Cardiac muscle cell (in vitro differentiated cells and primary cell): ENCODE results near the gene WDSUB1. TPM values are rescaled to one million over a fixed set of nuclear protein-coding genes. Genes with fewer than 3 reads are reported as not detected.
A peak's percentile ranks its signal among the peaks of the same experiment; 100 is the strongest.

Source experiments
- DNase-seq, 2 donors: peaks; one replicate each; pipeline versions ENCODE4 v3.0.0 to v3.0.0-alpha.2; 2010 to 2017; ENCODE audit warnings: low read depth in 1 of 2, low spot score in 1 of 2
- H3K27ac ChIP-seq: fragments of 200-600 bp; sonication (generic); 2 replicates; pipeline ENCODE4 v1.5.1; 2016
- H3K27me3 ChIP-seq: fragments of 200-600 bp; sonication (generic); 2 replicates; pipeline ENCODE4 v1.6.0; 2016; ENCODE audit warnings: control low read depth
- H3K36me3 ChIP-seq: fragments of 200-600 bp; sonication (generic); 2 replicates; pipeline ENCODE4 v1.5.1; 2016; ENCODE audit warnings: control low read depth
- H3K4me1 ChIP-seq: fragments of 200-600 bp; sonication (generic); 2 replicates; pipeline ENCODE4 v1.8.1; 2017; ENCODE audit warnings: low read depth, mild to moderate bottlenecking, mixed run types
- H3K4me3 ChIP-seq: fragments of 200-600 bp; sonication (generic); 2 replicates; pipeline ENCODE4 v1.5.1; 2016; ENCODE audit warnings: mild to moderate bottlenecking
- H3K9me3 ChIP-seq: fragments of 200-600 bp; sonication (generic); 2 replicates; pipeline ENCODE4 v1.5.1; 2017; ENCODE audit warnings: low read depth, mild to moderate bottlenecking, control low read depth
- polyA plus RNA-seq: library from polyadenylated mRNA; unstranded; fragments of >200 nt; fragmentation: Nextera tagmentation; extraction: Ambion mirVana; gene quantifications from 2 replicates; pipeline ENCODE4 v1.2.1, GENCODE V29; 2016
- total RNA-seq: library from RNA; depleted of rRNA; stranded (reverse); fragments of >200 nt; gene quantifications from 2 replicates; pipeline ENCODE4 v1.2.3, GENCODE V29; 2016
- TF ChIP-seq, protein P1 (sequence below): IDR thresholded peaks from 2 replicates; pipeline ENCODE4 v1.5.1; 2012; ENCODE audit warnings: low read depth, mild to moderate bottlenecking, low read length

The WDSUB1 gene
- total and polyA plus RNA-seq, 2 experiments from 2014 or later, result 13.4 to 13.6 TPM

DNA sequence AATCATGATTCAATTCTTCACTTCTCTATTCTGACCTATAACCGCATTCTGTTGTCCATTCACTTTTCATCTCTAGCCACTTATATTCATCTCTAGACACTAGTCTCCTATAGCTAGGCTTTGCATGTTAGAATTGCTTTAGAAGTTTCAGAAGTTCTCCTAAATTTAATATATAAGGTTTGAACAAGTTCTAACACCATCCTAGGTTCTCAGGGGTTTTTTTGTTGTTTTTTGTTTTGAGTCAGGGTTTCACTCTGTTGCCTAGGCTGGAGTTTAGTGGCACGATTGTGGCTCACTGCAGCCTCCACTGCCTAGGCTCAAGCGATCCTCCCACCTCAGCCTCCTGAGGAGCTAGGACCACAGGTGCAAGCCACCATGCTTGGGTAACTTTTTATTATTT is 19.9 kb downstream of the WDSUB1 start:
- no peaks in the 10 kb centered on the region for H3K36me3 ChIP-seq
- peaks cover 33% of the 10 kb centered on the region for H3K4me1 ChIP-seq
- no peaks in the 10 kb centered on the region for H3K27me3 ChIP-seq
- DNase-seq, result no peak
- TF ChIP-seq, protein P1, sequence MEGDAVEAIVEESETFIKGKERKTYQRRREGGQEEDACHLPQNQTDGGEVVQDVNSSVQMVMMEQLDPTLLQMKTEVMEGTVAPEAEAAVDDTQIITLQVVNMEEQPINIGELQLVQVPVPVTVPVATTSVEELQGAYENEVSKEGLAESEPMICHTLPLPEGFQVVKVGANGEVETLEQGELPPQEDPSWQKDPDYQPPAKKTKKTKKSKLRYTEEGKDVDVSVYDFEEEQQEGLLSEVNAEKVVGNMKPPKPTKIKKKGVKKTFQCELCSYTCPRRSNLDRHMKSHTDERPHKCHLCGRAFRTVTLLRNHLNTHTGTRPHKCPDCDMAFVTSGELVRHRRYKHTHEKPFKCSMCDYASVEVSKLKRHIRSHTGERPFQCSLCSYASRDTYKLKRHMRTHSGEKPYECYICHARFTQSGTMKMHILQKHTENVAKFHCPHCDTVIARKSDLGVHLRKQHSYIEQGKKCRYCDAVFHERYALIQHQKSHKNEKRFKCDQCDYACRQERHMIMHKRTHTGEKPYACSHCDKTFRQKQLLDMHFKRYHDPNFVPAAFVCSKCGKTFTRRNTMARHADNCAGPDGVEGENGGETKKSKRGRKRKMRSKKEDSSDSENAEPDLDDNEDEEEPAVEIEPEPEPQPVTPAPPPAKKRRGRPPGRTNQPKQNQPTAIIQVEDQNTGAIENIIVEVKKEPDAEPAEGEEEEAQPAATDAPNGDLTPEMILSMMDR, result no peak
- H3K4me3 ChIP-seq, result no peak overlapping the region
- no peaks in the 10 kb centered on the region for H3K9me3 ChIP-seq
- no peak overlapping the region for H3K27ac ChIP-seq

DNA sequence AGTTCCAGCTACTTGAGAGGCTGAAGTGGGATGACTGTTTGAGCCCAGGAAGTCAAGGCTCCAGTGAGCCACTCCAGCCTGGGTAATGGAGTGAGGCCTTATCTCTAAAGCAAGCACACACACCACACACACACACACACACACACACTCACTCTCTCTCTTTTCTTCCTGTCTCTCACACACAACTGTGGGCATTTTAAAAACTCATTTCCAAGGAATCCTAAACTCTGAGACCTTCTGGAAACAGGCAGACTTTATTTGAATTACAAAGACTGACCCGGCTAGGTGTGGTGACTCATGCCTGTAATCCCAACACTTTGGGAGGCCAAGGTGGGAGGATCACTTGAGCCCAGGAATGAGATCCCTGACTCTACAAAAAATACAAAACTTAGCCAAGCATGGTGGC is 21.3 kb downstream of the WDSUB1 start:
- TF ChIP-seq, protein P1, result no peak

DNA sequence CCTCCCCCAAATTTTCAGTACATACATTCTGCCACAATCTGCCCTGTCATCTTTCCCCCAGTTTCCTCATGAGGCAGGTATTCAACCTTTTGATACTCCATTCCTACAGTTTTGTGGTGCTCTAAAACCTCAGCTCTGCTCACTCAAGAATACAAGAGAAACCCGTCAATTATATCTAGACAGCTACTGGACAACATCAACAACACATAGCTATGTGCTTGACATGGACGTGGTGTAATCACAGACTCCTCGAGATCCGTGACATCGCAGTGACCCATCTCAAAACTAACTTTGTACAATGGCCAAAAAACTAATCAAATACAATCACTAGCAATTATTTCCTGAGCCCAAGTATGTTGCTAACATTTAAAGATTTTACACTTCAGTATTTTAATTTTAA is 23.6 kb downstream of the WDSUB1 start:
- TF ChIP-seq, protein P1, result no peak
- DNase-seq, result peak in 1 of 2 donors; percentile 82
- Histone ChIP-seq H3K9me3 (no peaks in the 10 kb centered on the region), H3K4me1 (peaks cover 33% of the 10 kb centered on the region), H3K27ac (peak overlapping the region; percentile 86), H3K27me3 (no peaks in the 10 kb centered on the region), H3K36me3 (no peaks in the 10 kb centered on the region), H3K4me3 (no peak overlapping the region)

More for the DNA sequence above, 21.3 kb downstream of the WDSUB1 start:
- peak; percentile 55 to 60 for DNase-seq
- Histone ChIP-seq H3K27ac (peak overlapping the region; percentile 86), H3K4me1 (peaks cover 33% of the 10 kb centered on the region), H3K9me3 (no peaks in the 10 kb centered on the region), H3K27me3 (no peaks in the 10 kb centered on the region), H3K36me3 (no peaks in the 10 kb centered on the region), H3K4me3 (no peak overlapping the region)

DNA sequence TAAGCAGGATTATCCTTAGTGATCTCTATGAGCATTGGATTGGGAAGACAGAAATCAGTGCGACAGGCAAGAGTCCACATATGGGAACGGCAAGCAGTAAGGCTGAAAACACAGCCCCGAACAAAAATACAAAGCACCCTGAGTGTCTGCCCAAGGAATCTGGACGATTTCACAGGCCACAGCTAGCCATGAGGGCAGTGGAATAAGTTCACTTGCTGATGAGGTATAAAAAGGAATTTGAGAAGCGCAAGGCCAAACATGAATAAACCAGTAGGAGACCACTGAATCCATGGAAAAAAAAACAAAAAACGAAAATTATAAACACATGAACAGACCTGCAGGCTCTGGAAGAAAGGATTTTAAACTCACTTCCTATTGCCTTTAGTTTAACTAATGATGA is 24.3 kb downstream of the WDSUB1 start:
- peak in 1 of 2 donors; percentile 18 for DNase-seq
- Histone ChIP-seq H3K4me3 (no peak overlapping the region), H3K4me1 (peaks cover 33% of the 10 kb centered on the region), H3K27me3 (no peaks in the 10 kb centered on the region), H3K9me3 (no peaks in the 10 kb centered on the region), H3K36me3 (no peaks in the 10 kb centered on the region), H3K27ac (peak overlapping the region; percentile 86)
- TF ChIP-seq, protein P1, result no peak

DNA sequence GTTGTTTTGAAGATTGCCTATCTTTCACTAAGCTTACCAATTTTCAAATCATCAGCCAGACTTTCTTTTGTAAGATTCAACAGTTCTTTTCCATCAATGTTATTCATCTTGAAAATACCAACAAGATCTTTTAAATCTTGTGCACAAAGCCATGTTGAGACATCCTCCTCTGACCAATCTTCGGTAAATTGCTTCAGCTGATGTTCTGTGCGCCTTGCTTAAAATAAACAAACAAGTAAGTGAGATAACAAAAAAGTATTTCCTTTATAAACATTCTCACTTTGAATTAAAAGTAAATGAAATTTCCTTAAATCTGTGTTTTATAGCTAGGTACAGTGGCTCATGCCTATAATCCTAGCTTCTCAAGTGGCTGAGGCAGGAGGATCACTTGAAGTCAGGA is 30.3 kb downstream of the WDSUB1 start:
- no peaks in the 10 kb centered on the region for H3K27me3 ChIP-seq
- no peaks in the 10 kb centered on the region for H3K9me3 ChIP-seq
- H3K4me3 ChIP-seq, result no peak overlapping the region
- H3K36me3 ChIP-seq, result peaks cover 11% of the 10 kb centered on the region
- no peaks in the 10 kb centered on the region for H3K4me1 ChIP-seq
- no peak overlapping the region for H3K27ac ChIP-seq
- TF ChIP-seq, protein P1, result no peak
- DNase-seq, result no peak

DNA sequence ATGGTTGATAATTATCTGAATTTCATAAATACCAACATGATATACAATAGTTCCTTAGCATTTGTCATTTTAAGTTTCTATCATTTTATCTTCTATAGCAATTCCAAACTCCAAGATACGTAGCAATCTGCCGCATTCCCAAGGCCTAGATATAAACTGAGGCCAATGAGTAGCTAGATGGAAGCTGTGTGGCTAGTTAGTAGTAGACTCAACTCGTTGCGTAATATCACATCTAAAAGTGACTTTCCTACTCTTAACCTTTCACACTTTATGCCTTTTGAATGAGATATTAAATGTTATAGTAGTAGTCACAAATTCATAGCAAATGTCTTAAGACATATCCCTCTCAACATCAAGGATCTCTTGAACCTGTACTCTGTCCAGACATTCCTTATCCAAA is 33.6 kb downstream of the WDSUB1 start:
- no peak for DNase-seq
- H3K4me3 ChIP-seq, result no peak overlapping the region
- H3K4me1 ChIP-seq, result no peaks in the 10 kb centered on the region
- H3K9me3 ChIP-seq, result no peaks in the 10 kb centered on the region
- no peaks in the 10 kb centered on the region for H3K27me3 ChIP-seq
- no peak overlapping the region for H3K27ac ChIP-seq
- H3K36me3 ChIP-seq, result peaks cover 11% of the 10 kb centered on the region
- TF ChIP-seq, protein P1, result no peak
